ENCODE results near the gene PEX10.
A peak's percentile ranks its signal among the peaks of the same experiment; 100 is the strongest.

PEX10 gene

DNA sequence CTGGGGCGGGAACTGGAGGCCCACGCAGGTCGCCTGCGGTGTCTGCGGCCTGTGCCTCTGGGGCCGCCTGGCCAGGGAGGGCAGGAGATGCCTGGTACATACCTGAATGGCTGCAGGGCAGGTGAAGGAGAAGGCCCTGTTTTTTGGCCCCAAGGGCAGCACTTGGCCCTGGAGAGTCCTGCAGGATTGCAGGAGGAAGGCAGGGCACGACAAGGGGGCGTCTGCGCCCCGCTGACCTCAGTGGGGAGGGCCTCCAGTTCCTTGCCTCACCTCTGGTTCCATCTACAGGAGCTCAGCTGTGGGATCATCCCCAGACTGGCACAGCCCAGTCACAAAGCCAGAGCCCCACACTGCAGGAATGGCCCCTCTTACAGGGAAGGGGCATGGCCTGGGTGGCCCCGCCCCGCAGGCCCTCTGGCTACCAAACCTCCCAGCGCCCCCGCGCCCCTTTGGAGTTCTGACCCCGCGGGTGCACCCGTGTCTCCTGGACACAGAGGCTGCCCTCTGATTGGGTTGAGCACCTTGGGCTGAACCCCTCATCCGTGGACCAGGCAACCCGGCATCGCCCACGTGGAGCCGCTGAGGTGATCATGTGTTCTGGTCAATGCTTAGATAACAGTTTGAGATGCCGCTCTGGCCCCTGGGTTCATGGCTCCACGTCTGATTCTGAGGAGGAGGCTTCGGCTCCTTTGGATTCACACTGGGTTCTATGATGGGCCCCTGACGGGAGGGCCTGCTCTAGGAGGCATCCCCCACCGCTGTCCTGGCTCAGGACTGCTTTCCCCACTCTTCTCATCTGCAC is 1.3 kb upstream of the PEX10 start:
- H3K4me1 ChIP-seq (ENCODE audit: control insufficient read depth in 1 of 2, insufficient read depth in 1 of 2, low read depth in 1 of 2, low read length in 1 of 2) = peaks cover 26 to 36% of the 10 kb centered on the region in 2 experiments
- H3K27ac ChIP-seq = peak overlapping the region; percentile 84
- H3K27me3 ChIP-seq = peaks cover 46% of the 10 kb centered on the region

DNA sequence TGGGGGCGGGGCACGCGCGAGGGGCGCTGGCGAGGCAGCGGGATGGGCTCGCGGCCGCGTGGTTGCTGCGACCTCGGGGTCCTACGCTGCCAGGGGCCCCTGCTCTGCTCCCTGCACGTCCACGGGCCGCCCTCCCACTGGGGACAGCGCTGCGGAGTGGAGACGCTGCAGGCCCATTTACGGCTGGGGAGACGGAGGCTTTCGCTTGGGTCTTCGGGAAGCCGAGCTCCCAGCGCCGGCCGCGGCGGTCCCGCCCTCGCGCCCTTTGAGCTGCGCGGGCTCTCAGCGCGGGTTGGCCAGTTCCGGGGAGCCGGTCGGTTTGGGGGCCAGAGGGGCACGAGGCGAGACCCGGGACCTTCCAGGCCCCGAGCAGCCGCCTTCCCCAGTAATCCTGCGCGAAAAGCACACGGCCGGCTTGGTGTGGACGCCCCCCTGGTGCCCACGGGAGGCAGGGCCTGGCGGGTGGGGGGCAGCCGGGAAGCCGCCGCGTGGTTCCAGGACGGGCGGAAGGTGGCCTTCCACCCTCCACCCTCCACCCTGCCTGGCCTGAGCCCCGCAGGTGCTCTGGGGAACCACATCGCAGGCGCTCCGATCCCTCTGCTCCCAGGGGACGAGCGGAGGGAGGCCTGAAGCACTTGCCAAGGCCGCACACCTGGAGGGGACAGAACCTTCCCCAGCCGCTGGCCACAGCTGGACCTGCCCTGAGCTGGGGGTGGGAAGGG is 570 bp upstream of the PEX10 start:
- TF ChIP-seq, protein P1, sequence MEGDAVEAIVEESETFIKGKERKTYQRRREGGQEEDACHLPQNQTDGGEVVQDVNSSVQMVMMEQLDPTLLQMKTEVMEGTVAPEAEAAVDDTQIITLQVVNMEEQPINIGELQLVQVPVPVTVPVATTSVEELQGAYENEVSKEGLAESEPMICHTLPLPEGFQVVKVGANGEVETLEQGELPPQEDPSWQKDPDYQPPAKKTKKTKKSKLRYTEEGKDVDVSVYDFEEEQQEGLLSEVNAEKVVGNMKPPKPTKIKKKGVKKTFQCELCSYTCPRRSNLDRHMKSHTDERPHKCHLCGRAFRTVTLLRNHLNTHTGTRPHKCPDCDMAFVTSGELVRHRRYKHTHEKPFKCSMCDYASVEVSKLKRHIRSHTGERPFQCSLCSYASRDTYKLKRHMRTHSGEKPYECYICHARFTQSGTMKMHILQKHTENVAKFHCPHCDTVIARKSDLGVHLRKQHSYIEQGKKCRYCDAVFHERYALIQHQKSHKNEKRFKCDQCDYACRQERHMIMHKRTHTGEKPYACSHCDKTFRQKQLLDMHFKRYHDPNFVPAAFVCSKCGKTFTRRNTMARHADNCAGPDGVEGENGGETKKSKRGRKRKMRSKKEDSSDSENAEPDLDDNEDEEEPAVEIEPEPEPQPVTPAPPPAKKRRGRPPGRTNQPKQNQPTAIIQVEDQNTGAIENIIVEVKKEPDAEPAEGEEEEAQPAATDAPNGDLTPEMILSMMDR (IDR thresholded peaks at IDR 0.05) = peak; percentile 15
- H3K4me1 ChIP-seq (ENCODE audit: control insufficient read depth in 1 of 2, insufficient read depth in 1 of 2, low read depth in 1 of 2, low read length in 1 of 2) = peaks cover 26 to 36% of the 10 kb centered on the region in 2 experiments
- peak overlapping the region; percentile 86 to 87 for H3K4me3 ChIP-seq (ENCODE audit: low read depth in 1 of 2, low read length in 1 of 2)

More for the DNA sequence above, 1.3 kb upstream of the PEX10 start:
- TF ChIP-seq, protein P1 (IDR thresholded peaks at IDR 0.05) = no peak
- H3K9me3 ChIP-seq = no peaks in the 10 kb centered on the region
- no peaks in the 10 kb centered on the region for H3K36me3 ChIP-seq
- H3K4me3 ChIP-seq (ENCODE audit: low read depth in 1 of 2, low read length in 1 of 2) = peak overlapping the region; percentile 86 to 87

DNA sequence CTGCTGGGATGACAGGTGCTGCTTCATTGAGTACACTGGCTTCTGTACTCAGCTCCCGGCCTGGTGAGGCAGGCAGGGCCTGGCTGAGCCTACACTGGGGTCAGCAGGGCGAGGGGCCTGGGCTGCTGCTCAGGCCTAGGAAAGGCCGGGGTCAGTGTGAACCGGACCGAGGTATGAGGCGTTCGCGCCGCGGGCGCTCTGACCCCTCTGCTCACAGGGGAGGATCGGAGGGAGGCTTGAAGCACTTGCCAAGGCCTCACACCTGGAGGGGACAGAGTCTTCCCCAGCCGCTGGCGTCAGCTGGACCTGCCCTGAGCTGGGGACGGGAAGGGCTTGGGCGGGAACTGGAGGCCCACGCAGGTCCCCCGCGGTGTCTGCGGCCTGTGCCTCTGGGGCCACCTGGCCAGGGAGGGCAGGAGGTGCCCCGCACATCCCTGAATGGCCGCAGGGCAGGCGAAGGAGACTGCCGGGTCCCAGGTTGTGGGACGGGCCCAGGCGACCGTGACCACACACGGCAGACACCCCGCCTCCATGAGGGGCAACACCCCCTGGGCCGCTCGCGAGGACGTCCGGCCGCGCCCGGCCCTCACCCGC is 466 bp downstream of the PEX10 start:
- Histone ChIP-seq H3K27me3 (peaks cover 28% of the 10 kb centered on the region), H3K36me3 (no peaks in the 10 kb centered on the region), H3K9me3 (no peaks in the 10 kb centered on the region), H3K4me3 (ENCODE audit: low read depth in 1 of 2, low read length in 1 of 2) (peak overlapping the region; percentile 86 to 87), H3K4me1 (ENCODE audit: control insufficient read depth in 1 of 2, insufficient read depth in 1 of 2, low read depth in 1 of 2, low read length in 1 of 2) (peaks cover 26 to 36% of the 10 kb centered on the region in 2 experiments), H3K27ac (peak overlapping the region; percentile 84)
- TF ChIP-seq, protein P1 (IDR thresholded peaks at IDR 0.05) = no peak

More for the DNA sequence above, 570 bp upstream of the PEX10 start:
- Histone ChIP-seq H3K27me3 (peaks cover 38% of the 10 kb centered on the region), H3K27ac (peak overlapping the region; percentile 84), H3K9me3 (no peaks in the 10 kb centered on the region), H3K36me3 (no peaks in the 10 kb centered on the region)

DNA sequence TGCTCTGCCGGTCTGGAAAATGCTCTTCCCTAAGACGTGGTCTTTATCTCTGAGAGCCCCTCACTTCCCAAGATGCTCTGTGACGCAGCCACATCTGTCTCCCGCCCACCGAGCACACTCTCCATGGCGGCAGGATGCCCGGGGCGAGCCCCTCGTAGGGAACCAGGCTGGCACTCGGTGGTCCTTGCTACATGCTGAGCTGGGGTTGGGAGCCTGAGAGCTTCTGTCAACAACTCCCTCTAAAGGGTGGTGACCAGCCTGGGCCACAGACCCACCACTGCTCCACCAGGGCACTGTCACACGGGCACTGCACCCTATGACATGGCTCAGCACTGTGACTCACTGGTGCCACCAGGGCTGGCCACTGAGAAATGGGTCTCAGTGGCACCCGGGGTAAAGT is 2.6 kb downstream of the PEX10 start:
- Histone ChIP-seq H3K4me3 (ENCODE audit: low read depth in 1 of 2, low read length in 1 of 2) (no peak overlapping the region), H3K9me3 (no peaks in the 10 kb centered on the region), H3K36me3 (peaks cover 21% of the 10 kb centered on the region), H3K27ac (no peak overlapping the region), H3K4me1 (ENCODE audit: control insufficient read depth in 1 of 2, insufficient read depth in 1 of 2, low read depth in 1 of 2, low read length in 1 of 2) (peaks cover 24 to 30% of the 10 kb centered on the region in 2 experiments), H3K27me3 (peaks cover 6% of the 10 kb centered on the region)
- TF ChIP-seq, protein P1 (IDR thresholded peaks at IDR 0.05) = no peak

DNA sequence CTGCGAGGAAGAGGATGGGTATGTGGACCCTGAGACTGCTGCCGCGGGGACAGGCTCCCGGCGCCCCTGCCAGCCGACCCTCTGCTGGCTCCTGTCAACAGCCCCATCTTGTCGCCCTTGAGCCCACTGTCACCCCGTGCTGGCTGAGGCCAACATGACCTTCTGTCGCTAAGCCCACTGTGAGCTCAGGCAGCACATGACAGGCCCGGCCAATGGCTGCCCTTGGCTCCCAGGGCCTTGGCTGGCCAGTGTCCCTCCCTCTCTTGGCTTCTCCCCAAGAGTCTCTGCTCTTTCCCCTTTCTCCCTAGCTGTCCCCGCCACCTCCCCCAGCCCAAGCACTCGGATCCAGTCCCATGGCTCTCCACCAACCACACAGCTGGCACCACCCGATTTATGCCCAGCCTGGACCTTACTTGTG is 3.5 kb downstream of the PEX10 start:
- Histone ChIP-seq H3K27ac (no peak overlapping the region), H3K9me3 (no peaks in the 10 kb centered on the region), H3K27me3 (no peaks in the 10 kb centered on the region), H3K4me1 (ENCODE audit: control insufficient read depth in 1 of 2, insufficient read depth in 1 of 2, low read depth in 1 of 2, low read length in 1 of 2) (peaks cover 18 to 22% of the 10 kb centered on the region in 2 experiments), H3K36me3 (peaks cover 30% of the 10 kb centered on the region), H3K4me3 (ENCODE audit: low read depth in 1 of 2, low read length in 1 of 2) (no peak overlapping the region)
- TF ChIP-seq, protein P1 (IDR thresholded peaks at IDR 0.05) = no peak

Data from neutrophil (primary cell).